GM12891 (cell line): ENCODE results near the gene PPM1E.
A peak's percentile ranks its signal among the peaks of the same experiment; 100 is the strongest.
"Not testable (repeated sequence)": the region's sequence is repeated elsewhere in the genome, so short reads cannot be mapped to it uniquely, and the experiment has no call there.

Source experiments
- DNase-seq: peaks from one replicate; pipeline ENCODE4 v3.0.0; 2011; ENCODE audit warnings: low spot score; ENCODE audit not compliant: insufficient read length
- FAIRE-seq: peaks from 2 replicates; lab custom pipeline; 2011; peaks lifted over from hg19 to GRCh38; lab: Jason Lieb, UNC
- PAX5 ChIP-seq: IDR thresholded peaks from 2 replicates; pipeline ENCODE4 v1.6.1; 2011; ENCODE audit warnings: low read length, moderate library complexity, mild to moderate bottlenecking; ENCODE audit not compliant: insufficient read depth, severe bottlenecking
- POLR2A ChIP-seq: IDR thresholded peaks from 2 replicates; pipeline ENCODE4 v1.6.1; 2011; ENCODE audit warnings: low read depth, low read length, control low read depth
- POLR2AphosphoS5 ChIP-seq: IDR thresholded peaks from 2 replicates; pipeline ENCODE4 v1.6.1; 2011; ENCODE audit warnings: low read depth, low read length, control low read depth
- POU2F2 ChIP-seq: IDR thresholded peaks from 2 replicates; pipeline ENCODE4 v1.6.1; 2011; ENCODE audit warnings: low read depth, mild to moderate bottlenecking, control low read depth, low read length, moderate library complexity
- SPI1 ChIP-seq: IDR thresholded peaks from 2 replicates; pipeline ENCODE4 v1.6.1; 2011; ENCODE audit warnings: low read depth, low read length, control low read depth
- TAF1 ChIP-seq: IDR thresholded peaks from 2 replicates; pipeline ENCODE4 v1.6.1; 2011; ENCODE audit warnings: low read depth, low read length, control low read depth

PPM1E gene

DNA sequence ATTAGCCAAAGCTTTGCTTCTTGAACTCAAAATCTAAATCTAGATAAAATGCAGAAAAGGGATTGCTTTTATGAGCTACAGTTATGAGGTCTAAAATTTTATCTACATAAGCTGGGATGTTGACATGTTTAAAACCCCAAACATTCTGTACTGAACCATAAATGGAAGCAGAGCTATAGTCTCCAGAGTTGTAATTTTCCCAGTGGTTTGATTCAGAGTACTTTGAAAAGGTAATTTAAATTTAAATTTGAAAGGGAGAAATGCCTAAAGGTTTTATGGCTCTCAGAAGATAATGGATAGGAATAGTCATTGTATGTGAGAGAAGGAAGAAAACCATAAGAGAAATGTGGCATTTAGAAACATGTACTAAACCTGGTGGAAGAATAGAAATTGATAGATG, 163.2 kb downstream of the PPM1E start:
- FAIRE-seq (no peak), DNase-seq (no peak)
- TF ChIP-seq POLR2AphosphoS5 (no peak), POLR2A (no peak), TAF1 (no peak), SPI1 (no peak), PAX5 (no peak), POU2F2 (no peak)

DNA sequence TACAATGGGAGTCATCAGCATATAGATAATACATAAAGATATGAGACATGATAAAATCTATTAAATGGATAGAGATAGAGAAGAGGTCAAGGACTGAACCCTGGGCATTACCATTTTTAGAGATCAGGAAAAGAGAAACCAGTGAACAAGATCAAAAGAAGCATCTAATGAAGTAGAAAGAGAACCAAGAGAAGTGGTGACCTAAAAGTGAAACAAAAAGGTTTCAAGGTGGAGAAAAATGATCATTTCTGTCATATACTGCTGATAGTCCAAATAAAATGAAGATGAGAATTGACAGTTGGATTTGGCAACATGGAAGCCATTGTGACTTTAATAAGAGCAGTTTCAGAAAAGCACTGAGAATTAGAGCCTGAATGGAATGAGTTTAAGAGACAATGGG, 165.1 kb downstream of the PPM1E start:
- peak; percentile 48 for FAIRE-seq
- no peak for DNase-seq
- TF ChIP-seq PAX5: no peak
- no peak for TF ChIP-seq POLR2A
- TF ChIP-seq POLR2AphosphoS5: no peak
- no peak for TF ChIP-seq SPI1
- no peak for TF ChIP-seq POU2F2
- no peak for TF ChIP-seq TAF1

DNA sequence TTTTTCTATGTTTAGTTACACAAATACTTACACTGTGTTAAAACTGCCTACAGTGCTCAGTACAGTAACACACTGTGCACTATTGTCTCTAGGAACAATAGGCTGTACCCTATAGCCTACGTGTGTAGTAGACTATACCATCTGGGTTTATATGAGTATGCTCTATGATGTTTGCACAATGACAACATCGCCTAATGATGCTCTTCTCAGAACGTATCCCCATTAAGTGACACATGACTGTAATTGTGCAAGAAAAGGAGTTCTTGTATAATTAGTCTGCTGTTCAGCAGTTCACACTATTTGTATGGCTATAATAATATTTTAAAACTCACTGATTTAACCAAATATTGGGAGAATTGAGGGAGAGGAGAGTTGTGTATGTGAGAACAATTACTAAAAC, 177.3 kb downstream of the PPM1E start:
- DNase-seq: no peak

DNA sequence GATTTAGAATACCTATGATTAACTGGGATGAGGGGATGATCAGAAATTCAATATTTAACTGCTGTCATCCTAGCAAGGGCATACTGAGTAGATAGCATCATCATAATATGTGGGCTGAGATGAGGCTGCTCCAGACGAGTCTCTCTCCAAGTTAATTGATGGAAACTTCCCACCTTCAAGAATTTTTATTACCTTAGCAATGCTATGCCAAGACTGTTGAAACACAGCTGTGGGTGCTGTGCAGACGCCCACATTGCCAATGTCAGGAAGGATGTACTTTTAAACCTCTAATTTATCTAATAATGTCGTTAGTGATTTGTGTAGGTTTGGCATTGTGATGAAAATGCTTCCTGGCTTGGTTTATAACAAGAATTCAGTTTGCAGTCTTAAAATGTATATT, 180.6 kb downstream of the PPM1E start:
- TF ChIP-seq SPI1 (no peak), PAX5 (no peak), POLR2A (no peak), POLR2AphosphoS5 (no peak), POU2F2 (no peak), TAF1 (no peak)
- FAIRE-seq (no peak), DNase-seq (no peak)

More for the DNA sequence above, 177.3 kb downstream of the PPM1E start:
- TF ChIP-seq PAX5 (no peak), SPI1 (no peak), POU2F2 (no peak), TAF1 (no peak), POLR2AphosphoS5 (no peak), POLR2A (no peak)
- FAIRE-seq: no peak

DNA sequence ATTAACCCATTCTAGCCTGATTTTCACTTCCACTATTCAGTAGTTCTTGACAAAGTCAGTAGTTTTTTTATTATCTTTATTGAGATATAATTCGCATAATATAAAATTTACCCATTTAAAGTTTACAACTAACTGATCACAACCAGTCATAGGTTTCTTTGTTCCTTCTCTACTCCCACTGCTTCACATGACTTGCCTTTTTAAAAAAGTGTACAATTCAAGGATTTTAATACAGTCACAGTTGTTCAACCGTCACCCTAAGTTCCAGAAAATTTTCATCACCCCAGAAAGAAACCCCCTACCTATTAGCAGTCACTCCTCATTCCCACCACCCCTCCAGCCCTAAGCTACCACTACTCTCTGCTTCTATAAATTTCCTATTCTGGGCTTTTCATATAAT, 188.5 kb downstream of the PPM1E start:
- TF ChIP-seq TAF1: no peak
- TF ChIP-seq SPI1: no peak
- TF ChIP-seq POLR2AphosphoS5: no peak
- TF ChIP-seq POLR2A: no peak
- no peak for TF ChIP-seq POU2F2
- TF ChIP-seq PAX5: no peak
- DNase-seq (no peak), FAIRE-seq (no peak)

DNA sequence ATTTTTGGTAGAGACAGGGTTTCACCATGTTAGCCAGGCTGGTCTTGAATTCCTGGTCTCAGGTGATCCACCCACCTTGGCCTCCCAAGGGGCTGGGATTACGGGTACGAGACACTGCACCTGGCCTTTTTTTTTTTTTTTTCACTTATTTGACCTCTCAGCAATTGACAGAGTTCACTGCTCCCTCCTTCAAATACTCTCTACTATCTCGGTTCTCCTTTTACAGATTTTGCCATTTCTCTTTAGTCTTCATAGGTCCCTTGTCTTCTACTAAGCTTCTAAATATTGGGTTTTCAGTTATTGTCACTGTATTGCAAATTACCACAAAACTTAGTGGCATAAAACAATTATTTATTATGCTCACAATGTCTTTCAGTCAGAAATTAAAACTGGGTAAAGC, 191.8 kb downstream of the PPM1E start:
- DNase-seq: no peak
- FAIRE-seq: no peak
- no peak for TF ChIP-seq POLR2A
- no peak for TF ChIP-seq SPI1
- TF ChIP-seq PAX5: no peak
- TF ChIP-seq POLR2AphosphoS5: no peak
- no peak for TF ChIP-seq TAF1
- TF ChIP-seq POU2F2: no peak

DNA sequence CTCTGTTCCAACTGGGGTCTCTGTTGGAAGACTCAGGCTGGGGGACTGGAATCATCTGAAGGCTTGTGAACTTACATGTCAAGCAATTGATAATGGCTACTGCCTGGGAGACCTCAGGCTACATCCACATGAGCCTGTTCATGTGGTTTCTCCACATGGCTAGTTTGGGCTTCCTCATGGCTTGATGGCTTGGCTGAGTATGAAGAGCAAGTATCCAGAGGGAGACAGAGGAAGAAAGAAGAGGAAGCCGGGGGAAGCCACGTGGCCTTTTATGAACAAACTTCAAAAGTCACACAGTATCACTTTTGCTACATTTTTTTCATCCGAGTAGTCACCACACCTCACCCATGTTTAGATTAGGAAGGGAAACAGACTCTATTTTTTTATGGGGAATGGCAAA, 192.2 kb downstream of the PPM1E start:
- DNase-seq: no peak
- no peak for FAIRE-seq
- no peak for TF ChIP-seq POLR2A
- TF ChIP-seq SPI1: no peak
- no peak for TF ChIP-seq PAX5
- no peak for TF ChIP-seq TAF1
- no peak for TF ChIP-seq POLR2AphosphoS5

DNA sequence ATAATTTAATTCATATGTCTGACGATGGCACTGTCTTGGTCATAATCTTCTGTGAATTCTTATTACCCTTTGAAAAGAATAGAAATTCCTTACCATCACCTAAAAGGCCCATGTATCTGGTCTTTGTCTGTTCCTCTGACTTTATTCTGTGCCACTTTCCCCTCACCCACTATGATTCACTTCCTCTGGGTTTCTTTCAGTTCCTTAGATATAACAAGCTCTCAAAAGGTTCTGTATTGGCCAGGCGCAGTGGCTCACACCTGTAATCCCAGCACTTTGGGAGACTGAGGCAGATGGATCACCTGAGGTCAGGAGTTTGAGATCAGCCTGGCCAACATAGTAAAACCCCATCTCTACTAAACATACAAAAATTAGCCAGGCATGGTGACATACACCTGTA, 198.7 kb downstream of the PPM1E start:
- TF ChIP-seq SPI1: peak; percentile 70
- DNase-seq, FAIRE-seq: not testable (repeated sequence)

DNA sequence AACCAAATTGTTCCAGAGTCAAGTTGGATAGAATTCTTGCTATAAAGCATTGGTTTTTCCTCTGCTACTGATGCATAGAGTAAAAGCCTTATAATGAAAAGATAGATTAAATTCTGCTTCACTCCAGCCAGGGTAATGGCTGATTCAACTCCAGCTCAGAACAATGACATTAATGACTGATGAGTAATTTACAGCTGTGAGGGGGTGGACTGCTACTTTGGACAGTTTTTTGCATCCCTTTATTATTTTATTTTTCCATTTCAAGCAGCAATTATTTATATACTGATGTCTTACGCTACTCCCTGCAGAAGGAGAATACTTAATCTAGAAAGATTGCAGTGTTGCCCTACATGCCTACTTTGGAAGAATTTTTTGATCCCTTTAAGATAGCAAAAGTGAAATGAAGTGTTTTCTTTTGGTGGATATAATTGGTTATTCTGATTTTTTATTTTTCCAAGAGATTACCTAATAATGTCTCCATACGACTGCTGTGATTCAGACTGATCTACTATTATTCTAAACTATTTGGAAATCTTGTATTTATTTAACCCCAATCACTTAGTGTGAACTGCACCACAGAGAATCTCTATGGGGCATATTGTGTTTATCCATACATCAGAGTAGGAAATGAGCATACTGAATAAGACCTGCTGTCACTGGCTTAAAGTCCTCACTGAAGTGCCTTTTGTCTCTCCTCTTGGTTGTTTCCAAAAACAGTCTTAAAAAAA, 201.5 kb downstream of the PPM1E start:
- FAIRE-seq: no peak
- no peak for TF ChIP-seq PAX5
- no peak for TF ChIP-seq POLR2A

DNA sequence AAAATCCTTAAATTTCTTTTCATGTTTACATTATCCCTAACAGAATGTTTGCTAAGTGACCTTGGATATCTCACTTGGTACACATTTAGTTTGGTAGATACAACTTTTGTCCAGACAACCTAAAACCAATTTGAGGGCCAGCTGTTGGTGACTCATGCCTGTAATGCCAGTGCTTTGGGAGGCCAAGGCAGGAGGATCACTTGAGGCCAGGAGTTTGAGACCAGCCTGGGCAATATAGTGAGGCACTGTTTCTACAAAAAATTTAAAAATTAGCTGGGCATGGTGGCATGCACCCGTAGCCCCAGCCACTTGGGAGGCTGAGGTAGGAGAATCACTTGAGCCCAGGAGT, 202.0 kb downstream of the PPM1E start:
- FAIRE-seq, DNase-seq: not testable (repeated sequence)

More for the DNA sequence above, 201.5 kb downstream of the PPM1E start:
- no peak for DNase-seq

DNA sequence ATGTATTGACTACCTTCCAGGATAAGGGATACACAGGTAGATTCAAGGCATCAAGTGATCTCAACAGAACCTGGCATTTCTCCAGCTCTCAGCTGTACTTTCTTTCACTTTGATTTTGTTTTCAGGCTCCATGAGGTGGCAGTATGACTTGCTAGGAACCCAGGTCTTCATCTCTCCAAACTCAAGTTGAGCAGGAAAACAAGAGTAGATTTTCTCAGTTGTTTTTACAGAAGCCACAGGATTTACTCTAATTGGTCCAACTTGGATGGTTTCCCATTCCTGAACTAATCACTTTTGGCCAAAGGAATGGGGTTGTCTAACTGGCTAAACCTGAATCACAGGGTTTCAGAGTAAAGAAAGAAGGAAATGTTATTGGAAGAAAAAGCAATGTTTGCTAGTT, 204.4 kb downstream of the PPM1E start:
- FAIRE-seq: peak; percentile 50
- no peak for DNase-seq
- TF ChIP-seq TAF1 (no peak), SPI1 (no peak), POLR2AphosphoS5 (no peak), POLR2A (no peak), POU2F2 (no peak), PAX5 (no peak)
